ENCODE data around the gene OSBPL1A. TPM values are rescaled to one million over a fixed set of nuclear protein-coding genes. Genes with fewer than 3 reads are reported as not detected.
A peak's percentile ranks its signal among the peaks of the same experiment; 100 is the strongest.

Gene OSBPL1A
- total and polyA plus RNA-seq, 2 of the 8 experiments (the other 6 are each of a cell fraction or from before 2014, with no cell fraction given): 53.2 to 74.9 TPM

DNA sequence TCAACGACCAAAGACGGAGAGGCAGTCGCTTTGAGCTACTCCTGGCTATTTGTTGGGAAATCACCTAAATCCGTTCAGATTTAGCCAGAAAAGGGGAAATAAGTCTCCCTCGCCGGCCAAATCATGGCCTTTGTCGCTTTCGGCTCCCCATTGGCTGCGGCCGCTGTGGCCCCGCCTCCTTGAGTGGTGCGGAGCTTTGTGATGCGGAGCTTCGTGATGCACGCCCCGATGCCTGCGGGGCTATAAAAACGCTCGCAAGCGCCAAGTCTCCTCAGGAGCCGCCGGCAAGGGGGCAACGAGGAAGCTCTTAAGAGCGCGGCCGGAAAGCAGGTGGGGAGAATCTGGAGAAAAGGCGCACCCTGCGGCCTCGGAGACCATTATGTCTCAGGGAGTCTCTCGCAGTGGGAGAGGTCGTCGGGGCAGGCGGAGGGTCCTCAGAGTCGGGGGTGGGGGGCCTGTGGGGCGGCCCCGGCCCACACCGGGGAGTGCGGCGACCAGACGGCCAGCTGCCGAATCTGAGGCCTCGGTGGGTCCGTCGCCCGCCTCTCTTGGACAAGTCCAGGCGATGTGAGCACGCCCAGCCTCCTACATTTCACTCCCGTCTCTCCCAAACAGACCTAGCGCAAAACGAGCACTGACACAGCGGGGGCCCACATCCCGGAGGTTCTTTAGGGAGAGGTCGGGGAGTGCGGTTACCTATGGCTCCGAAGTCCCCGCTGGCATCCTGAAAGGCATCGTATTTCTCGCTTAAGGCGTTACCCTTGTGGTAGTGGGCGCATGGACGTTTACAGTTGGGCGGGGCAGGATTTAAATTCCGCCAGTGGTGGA, 258.6 kb downstream of the OSBPL1A start, which contains the start of gene CABYR (continued):
- TF ChIP-seq RAD21 (IDR thresholded peaks at IDR 0.05 in 1 of 2, conservative IDR thresholded peaks at IDR 0.05 in 1 of 2; ENCODE audit: low read depth in 2 of 2, low read length in 2 of 2) (no peak), MAFK (IDR thresholded peaks at IDR 0.05; ENCODE audit: low read depth, low read length) (no peak), KDM4A (IDR thresholded peaks at IDR 0.05; ENCODE audit: low read depth, low read length, severe bottlenecking) (peak; percentile 64), KDM5A (IDR thresholded peaks at IDR 0.05; ENCODE audit: low read length) (no peak), EGR1 (IDR thresholded peaks at IDR 0.05; ENCODE audit: borderline replicate concordance, low read depth, low read length) (no peak), KDM1A (IDR thresholded peaks at IDR 0.05; ENCODE audit: borderline replicate concordance, low read length) (no peak), JUND (IDR thresholded peaks at IDR 0.05; ENCODE audit: low read length) (no peak), EZH2 (IDR thresholded peaks at IDR 0.05; ENCODE audit: low read depth, low read length, severe bottlenecking) (no peak), YY1 (IDR thresholded peaks at IDR 0.05; ENCODE audit: low read depth, low read length) (peak; percentile 19; the same call in 1 of the 2 replicates), CHD2 (IDR thresholded peaks at IDR 0.05; ENCODE audit: low read length) (no peak), HDAC2 (IDR thresholded peaks at IDR 0.05; ENCODE audit: borderline replicate concordance in 1 of 2, low read depth in 2 of 2, low read length in 2 of 2) (0 out of 4 replicates have a peak, but pooled peaks of 1 of the 2 experiments have one; percentile 14), CHD1 (IDR thresholded peaks at IDR 0.05; ENCODE audit: low read depth, low read length) (no peak), TEAD4 (IDR thresholded peaks at IDR 0.05; ENCODE audit: low read depth, low read length) (no peak), GABPA (IDR thresholded peaks at IDR 0.05; ENCODE audit: borderline replicate concordance, insufficient read depth, low read length) (no peak), POU5F1 (IDR thresholded peaks at IDR 0.05; ENCODE audit: low read depth, low read length) (no peak), SIX5 (IDR thresholded peaks at IDR 0.05; ENCODE audit: low read depth, low read length) (no peak), PHF8 (conservative IDR thresholded peaks at IDR 0.05; ENCODE audit: low read depth, low read length) (peak; percentile 94), SP4 (IDR thresholded peaks at IDR 0.05; ENCODE audit: low read length) (0 out of 2 replicates have a peak, but pooled peaks have one; percentile 65)
- TF ChIP-seq, protein P1, sequence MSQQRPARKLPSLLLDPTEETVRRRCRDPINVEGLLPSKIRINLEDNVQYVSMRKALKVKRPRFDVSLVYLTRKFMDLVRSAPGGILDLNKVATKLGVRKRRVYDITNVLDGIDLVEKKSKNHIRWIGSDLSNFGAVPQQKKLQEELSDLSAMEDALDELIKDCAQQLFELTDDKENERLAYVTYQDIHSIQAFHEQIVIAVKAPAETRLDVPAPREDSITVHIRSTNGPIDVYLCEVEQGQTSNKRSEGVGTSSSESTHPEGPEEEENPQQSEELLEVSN (IDR thresholded peaks at IDR 0.05): peak; percentile 9; the same call in 1 of the 2 replicates
- TF ChIP-seq, protein P2, sequence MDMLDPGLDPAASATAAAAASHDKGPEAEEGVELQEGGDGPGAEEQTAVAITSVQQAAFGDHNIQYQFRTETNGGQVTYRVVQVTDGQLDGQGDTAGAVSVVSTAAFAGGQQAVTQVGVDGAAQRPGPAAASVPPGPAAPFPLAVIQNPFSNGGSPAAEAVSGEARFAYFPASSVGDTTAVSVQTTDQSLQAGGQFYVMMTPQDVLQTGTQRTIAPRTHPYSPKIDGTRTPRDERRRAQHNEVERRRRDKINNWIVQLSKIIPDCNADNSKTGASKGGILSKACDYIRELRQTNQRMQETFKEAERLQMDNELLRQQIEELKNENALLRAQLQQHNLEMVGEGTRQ (IDR thresholded peaks at IDR 0.05; ENCODE audit: low read length): no peak
